ENCODE data around the gene ANKS3.

GRCh38 chr16:4646773-4647643, 87.1 kb downstream of the ANKS3 start:
- TF ChIP-seq CTCF (IDR thresholded peaks at IDR 0.05) (no peak), POLR2A (IDR thresholded peaks at IDR 0.05) (no peak), POLR2AphosphoS5 (IDR thresholded peaks at IDR 0.05) (no peak)
